Sigmoid colon (tissue), 4 donors: ENCODE results near the gene PPP2R2B.

Experiments used
- EP300 ChIP-seq, 4 donors: sonication (generic); formaldehyde crosslinking; IDR thresholded peaks; one replicate each; pipeline ENCODE4 v1.6.1; 2017; ENCODE audit warnings: antibody characterized with exemption in 4 of 4
- POLR2A ChIP-seq, 2 donors: fragments of 450-650 bp; IDR thresholded peaks; one replicate each; pipeline ENCODE4 v1.6.1; 2016; ENCODE audit warnings: antibody characterized with exemption in 2 of 2, mild to moderate bottlenecking in 2 of 2, moderate library complexity in 2 of 2
- TF ChIP-seq, protein P1 (sequence below), 4 experiments: fragments of 450-650 bp in 3 of 4; fragments of 200-600 bp in 1 of 4; IDR thresholded peaks; one replicate each; pipeline ENCODE4 v1.5.1; 2016 to 2019; ENCODE audit warnings: antibody characterized with exemption in 4 of 4, mild to moderate bottlenecking in 3 of 4, moderate library complexity in 2 of 4

DNA sequence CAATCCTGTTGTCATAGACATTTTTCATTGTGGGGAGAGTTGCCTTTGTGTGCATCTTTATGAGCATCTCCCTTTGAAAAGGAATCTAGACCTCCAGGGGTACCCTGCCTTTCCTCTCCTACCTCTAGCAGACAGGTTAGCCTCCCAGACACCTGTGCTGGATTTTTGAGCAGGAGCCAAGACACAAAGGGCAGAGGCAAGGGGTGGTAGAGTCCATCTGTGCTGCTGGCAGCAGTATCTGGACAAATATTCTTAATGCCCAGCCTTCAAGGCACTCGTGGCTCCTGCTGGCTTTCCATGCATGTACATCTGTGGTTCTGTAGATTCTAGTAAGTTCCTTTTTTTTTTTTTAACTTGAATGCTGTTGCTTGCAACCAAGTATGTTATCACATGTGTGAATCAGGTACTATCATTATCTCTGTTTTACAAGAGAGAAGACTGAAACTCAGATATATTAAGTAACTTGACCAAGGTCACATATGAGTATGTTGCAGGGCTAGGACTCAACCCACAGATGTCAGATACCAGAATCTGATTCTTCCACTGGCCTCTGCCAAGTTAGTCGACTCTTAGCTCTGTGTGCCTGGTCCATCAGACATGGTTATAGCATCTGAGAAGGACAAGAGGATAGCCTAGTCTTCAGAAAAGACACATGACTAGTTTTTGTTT lies 329.6 kb downstream of the PPP2R2B start:
- TF ChIP-seq, protein P1, sequence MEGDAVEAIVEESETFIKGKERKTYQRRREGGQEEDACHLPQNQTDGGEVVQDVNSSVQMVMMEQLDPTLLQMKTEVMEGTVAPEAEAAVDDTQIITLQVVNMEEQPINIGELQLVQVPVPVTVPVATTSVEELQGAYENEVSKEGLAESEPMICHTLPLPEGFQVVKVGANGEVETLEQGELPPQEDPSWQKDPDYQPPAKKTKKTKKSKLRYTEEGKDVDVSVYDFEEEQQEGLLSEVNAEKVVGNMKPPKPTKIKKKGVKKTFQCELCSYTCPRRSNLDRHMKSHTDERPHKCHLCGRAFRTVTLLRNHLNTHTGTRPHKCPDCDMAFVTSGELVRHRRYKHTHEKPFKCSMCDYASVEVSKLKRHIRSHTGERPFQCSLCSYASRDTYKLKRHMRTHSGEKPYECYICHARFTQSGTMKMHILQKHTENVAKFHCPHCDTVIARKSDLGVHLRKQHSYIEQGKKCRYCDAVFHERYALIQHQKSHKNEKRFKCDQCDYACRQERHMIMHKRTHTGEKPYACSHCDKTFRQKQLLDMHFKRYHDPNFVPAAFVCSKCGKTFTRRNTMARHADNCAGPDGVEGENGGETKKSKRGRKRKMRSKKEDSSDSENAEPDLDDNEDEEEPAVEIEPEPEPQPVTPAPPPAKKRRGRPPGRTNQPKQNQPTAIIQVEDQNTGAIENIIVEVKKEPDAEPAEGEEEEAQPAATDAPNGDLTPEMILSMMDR (IDR thresholded peaks at IDR 0.05): no peak
- no peak for TF ChIP-seq POLR2A (IDR thresholded peaks at IDR 0.05)
- TF ChIP-seq EP300 (IDR thresholded peaks at IDR 0.05): no peak
